A673 (cell line): ENCODE data around the gene SPG7. TPM values are rescaled to one million over a fixed set of nuclear protein-coding genes. Genes with fewer than 3 reads are reported as not detected.

Experiments
- BruUV-seq: library from RNA; stranded (reverse); fragments of 400-500 nt; replicated peaks from 2 replicates; lab custom pipeline; 2021; lab: Mats Ljungman, UMichigan
- CTCF ChIA-PET: fragments of 300-600 bp; sonication (Branson Sonifier 250); formaldehyde crosslinking; loops from one replicate; lab custom pipeline; 2022; ENCODE audit warnings: antibody characterized with exemption; lab: Charles Lee
- POLR2A ChIA-PET: fragments of 300-600 bp; sonication (Branson Sonifier 250); formaldehyde crosslinking; loops from one replicate; lab custom pipeline; 2022; ENCODE audit warnings: antibody characterized with exemption; ENCODE audit not compliant: low non-redundant PET; lab: Charles Lee
- DNase-seq: peaks from one replicate; pipeline ENCODE4 v3.0.0-alpha.2; 2015; ENCODE audit warnings: low spot score
- H3K27ac ChIP-seq: fragments of 200-600 bp; sonication (generic); 2 replicates; pipeline ENCODE4 v1.5.1; 2016; ENCODE audit warnings: mixed run types, low read depth, mild to moderate bottlenecking, mixed read lengths, antibody characterized with exemption, low read length; ENCODE audit not compliant: poor library complexity, severe bottlenecking
- H3K27me3 ChIP-seq: fragments of 200-600 bp; sonication (generic); replicated peaks from 2 replicates; pipeline ENCODE4 v1.6.1; 2017; ENCODE audit warnings: mixed run types, low read depth, mild to moderate bottlenecking, mixed read lengths, antibody characterized with exemption, low read length; ENCODE audit not compliant: insufficient read depth, poor library complexity
- H3K36me3 ChIP-seq: fragments of 200-600 bp; sonication (generic); 2 replicates; pipeline ENCODE4 v1.6.1; 2016; ENCODE audit warnings: mixed run types, mild to moderate bottlenecking, mixed read lengths, antibody characterized with exemption, low read length; ENCODE audit not compliant: insufficient read depth, poor library complexity, severe bottlenecking
- H3K4me1 ChIP-seq: fragments of 200-600 bp; sonication (generic); 2 replicates; pipeline ENCODE4 v1.6.1; 2017; ENCODE audit warnings: mixed run types, mild to moderate bottlenecking, mixed read lengths, antibody characterized with exemption, low read length; ENCODE audit not compliant: insufficient read depth, poor library complexity, severe bottlenecking
- H3K4me3 ChIP-seq: fragments of 200-600 bp; sonication (generic); 2 replicates; pipeline ENCODE4 v1.5.1; 2016; ENCODE audit warnings: low read depth, mixed run types, mild to moderate bottlenecking, mixed read lengths, low read length; ENCODE audit not compliant: poor library complexity, severe bottlenecking
- H3K9me3 ChIP-seq: fragments of 200-600 bp; sonication (generic); 2 replicates; pipeline ENCODE4 v1.6.1; 2016; ENCODE audit warnings: mixed run types, low read depth, mild to moderate bottlenecking, mixed read lengths, antibody characterized with exemption, low read length; ENCODE audit not compliant: poor library complexity, severe bottlenecking
- CTCF ChIP-seq: fragments of 300-800, 200-600 bp; sonication (generic); conservative IDR thresholded peaks from 2 replicates; pipeline ENCODE4 v1.5.1; 2017; ENCODE audit warnings: low read depth, mild to moderate bottlenecking, antibody characterized with exemption, low read length, moderate library complexity, mixed read lengths
- EZH2 ChIP-seq: fragments of 200-600 bp; sonication (generic); IDR thresholded peaks from 2 replicates; pipeline ENCODE4 v1.6.1; 2017; ENCODE audit warnings: borderline replicate concordance, low read depth, mild to moderate bottlenecking, mixed read lengths, antibody characterized with exemption, low read length; ENCODE audit not compliant: poor library complexity, severe bottlenecking
- intact Hi-C: fragments of 100-400 bp; cut with micrococcal nuclease; formaldehyde crosslinking; loops from one replicate; pipeline ENCODE4 v1.10.0; 2022; ENCODE audit not compliant: unreplicated experiment
- total RNA-seq: library from RNA; stranded (reverse); gene quantifications from 2 replicates; pipeline ENCODE4 v1.2.3, GENCODE V29; 2021

Gene SPG7
- total RNA-seq, 1 experiment from 2014 or later: 113 TPM

GRCh38 chr16:89531821-89532526 lies 23.8 kb downstream of the SPG7 start:
- no TSS peak for BruUV-seq
- H3K27ac ChIP-seq: no peak overlapping the region
- H3K36me3 ChIP-seq: peaks cover 41% of the 10 kb centered on the region
- TF ChIP-seq CTCF (no peak), EZH2 (no peak)
- H3K4me3 ChIP-seq: no peak overlapping the region
- no peaks in the 10 kb centered on the region for H3K9me3 ChIP-seq
- POLR2A ChIA-PET: interaction anchor here (0.6 kb wide), 1 partner anchor 23 kb away, joined by 18 read pairs; no protein-coding TSS in a partner anchor
- intact Hi-C loops: no loop called here
- CTCF ChIA-PET: no interaction called here
- H3K4me1 ChIP-seq: no peaks in the 10 kb centered on the region
- DNase-seq: no peak
- H3K27me3 ChIP-seq: no peaks in the 10 kb centered on the region

DNA sequence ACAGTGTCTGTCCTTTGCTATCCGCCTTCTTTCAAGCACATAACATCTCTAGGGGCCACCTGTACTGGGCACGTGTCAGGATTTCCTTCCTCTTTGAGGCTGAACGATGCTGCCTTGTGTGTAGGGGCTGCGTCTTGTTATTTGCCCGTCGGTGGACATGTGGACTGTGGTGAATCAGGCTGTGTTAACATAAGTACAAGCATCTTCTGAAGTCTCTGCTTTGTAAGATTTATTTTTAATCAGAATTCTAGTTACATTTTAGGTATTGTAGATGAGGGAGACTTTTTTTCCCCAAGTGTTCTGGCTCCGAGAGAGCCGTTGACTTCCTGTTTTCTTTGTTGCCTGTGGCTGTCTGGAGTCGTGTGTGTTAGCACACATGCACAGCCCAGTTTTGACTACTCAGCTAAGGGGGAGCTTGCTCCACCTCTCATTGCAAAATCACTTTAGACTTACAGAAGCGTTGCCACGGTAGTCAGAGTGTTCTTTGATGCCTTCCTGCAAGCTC lies 26.1 kb downstream of the SPG7 start:
- Histone ChIP-seq H3K4me1 (no peaks in the 10 kb centered on the region), H3K27ac (no peak overlapping the region), H3K27me3 (no peaks in the 10 kb centered on the region), H3K4me3 (no peak overlapping the region), H3K36me3 (peaks cover 33% of the 10 kb centered on the region), H3K9me3 (no peaks in the 10 kb centered on the region)
- ChIA-PET POLR2A (no interaction called here), CTCF (no interaction called here)
- peak; percentile 15 for DNase-seq
- TF ChIP-seq CTCF (no peak), EZH2 (no peak)
- no TSS peak for BruUV-seq
- intact Hi-C loops: no loop called here

DNA sequence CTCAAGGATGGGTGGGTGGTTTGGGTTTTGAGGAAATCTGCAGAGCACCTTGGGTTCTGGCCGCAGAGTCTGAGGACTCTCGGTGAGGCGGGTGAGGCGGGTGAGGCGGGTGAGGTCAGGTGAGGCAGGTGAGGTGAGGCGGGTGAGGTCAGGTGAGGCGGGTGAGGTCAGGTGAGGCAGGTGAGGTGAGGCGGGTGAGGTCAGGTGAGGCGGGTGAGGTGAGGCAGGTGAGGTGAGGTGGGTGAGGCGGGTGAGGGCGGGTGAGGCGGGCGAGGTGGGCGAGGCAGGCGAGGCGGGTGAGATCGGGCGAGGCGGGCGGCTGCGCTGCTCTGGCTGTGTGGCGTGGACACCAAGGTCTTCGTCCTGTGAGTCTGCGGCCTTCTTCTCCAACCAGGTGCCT lies 28.2 kb downstream of the SPG7 start:
- no TSS peak for BruUV-seq
- ChIA-PET CTCF (no interaction called here), POLR2A (no interaction called here)
- TF ChIP-seq EZH2 (no peak), CTCF (no peak)
- DNase-seq: no peak
- Histone ChIP-seq H3K27ac (no peak overlapping the region), H3K4me3 (no peak overlapping the region), H3K9me3 (no peaks in the 10 kb centered on the region), H3K36me3 (peaks cover 32% of the 10 kb centered on the region), H3K4me1 (no peaks in the 10 kb centered on the region), H3K27me3 (no peaks in the 10 kb centered on the region)
- intact Hi-C loops: no loop called here
